IMR-90 (cell line): ENCODE measurements around the gene ANKH. TPM values are rescaled to one million over a fixed set of nuclear protein-coding genes. Genes with fewer than 3 reads are reported as not detected.
A peak's percentile ranks its signal among the peaks of the same experiment; 100 is the strongest.

Experiments
- ATAC-seq: fragments of 200-7000 bp; cut with Tn5 transposase; 2 replicates; pipeline ENCODE4 v1.9.1; 2020; ENCODE audit warnings: low read depth, mild to moderate bottlenecking, moderate library complexity
- BruUV-seq: library from RNA; stranded (reverse); fragments of 400-500 nt; replicated peaks from 2 replicates; lab custom pipeline; 2021; lab: Mats Ljungman, UMichigan
- CTCF ChIA-PET: fragments of 300-600 bp; formaldehyde crosslinking; extraction: SDS; loops from one replicate; lab custom pipeline; 2021; ENCODE audit warnings: antibody characterized with exemption; lab: Yijun Ruan, JAX
- POLR2A ChIA-PET: fragments of 300-600 bp; sonication (Branson Sonifier 250); formaldehyde crosslinking; loops from one replicate; lab custom pipeline; 2022; ENCODE audit warnings: antibody characterized with exemption; ENCODE audit not compliant: unreplicated experiment; lab: Charles Lee
- DNase-seq: peaks from one replicate; pipeline ENCODE4 v3.0.0; 2013
- H2AFZ ChIP-seq: replicated peaks from 2 replicates; pipeline ENCODE3; 2013; ENCODE audit warnings: low read length, mild to moderate bottlenecking; ENCODE audit not compliant: poor library complexity
- H2AK5ac ChIP-seq: 2 replicates; pipeline ENCODE4 v1.6.1; 2013; ENCODE audit warnings: low read depth, low read length, inconsistent platforms
- H2AK9ac ChIP-seq: replicated peaks from 2 replicates; pipeline ENCODE3; 2013; ENCODE audit warnings: mild to moderate bottlenecking, low read depth, low read length, moderate library complexity; ENCODE audit not compliant: poor library complexity
- H2BK120ac ChIP-seq: 2 replicates; pipeline ENCODE4 v1.6.1; 2013; ENCODE audit warnings: low read depth, low read length, inconsistent platforms
- H2BK15ac ChIP-seq: 3 replicates; pipeline ENCODE4 v1.6.1; 2013; ENCODE audit warnings: low read depth, low read length, inconsistent platforms
- H2BK20ac ChIP-seq: 2 replicates; pipeline ENCODE4 v1.6.1; 2013; ENCODE audit warnings: low read depth, mild to moderate bottlenecking, inconsistent platforms, low read length, moderate library complexity
- H2BK5ac ChIP-seq: 2 replicates; pipeline ENCODE4 v1.6.1; 2013; ENCODE audit warnings: mild to moderate bottlenecking, low read depth, low read length, inconsistent platforms; ENCODE audit not compliant: poor library complexity, severe bottlenecking
- H3K14ac ChIP-seq: replicated peaks from 2 replicates; pipeline ENCODE4 v1.6.1; 2013; ENCODE audit warnings: low read depth, low read length, inconsistent platforms
- H3K18ac ChIP-seq: 2 replicates; pipeline ENCODE4 v1.6.1; 2013; ENCODE audit warnings: low read depth, low read length, control low read depth
- H3K23ac ChIP-seq: 2 replicates; pipeline ENCODE4 v1.6.1; 2013; ENCODE audit warnings: low read depth, low read length, inconsistent platforms
- H3K27ac ChIP-seq: 2 replicates; pipeline ENCODE4 v1.5.1; 2013; ENCODE audit warnings: mild to moderate bottlenecking, control low read depth, low read length; ENCODE audit not compliant: insufficient read depth
- H3K27me3 ChIP-seq: 2 replicates; pipeline ENCODE4 v1.6.1; 2013; ENCODE audit warnings: low read length; ENCODE audit not compliant: control insufficient read depth, insufficient read depth
- H3K36me3 ChIP-seq: 2 replicates; pipeline ENCODE4 v1.6.1; 2013; ENCODE audit warnings: low read length, mixed read lengths; ENCODE audit not compliant: control insufficient read depth, insufficient read depth
- H3K4ac ChIP-seq: 2 replicates; pipeline ENCODE4 v1.6.1; 2013; ENCODE audit warnings: low read depth, low read length, inconsistent platforms
- H3K4me1 ChIP-seq: 2 replicates; pipeline ENCODE4 v1.6.1; 2013; ENCODE audit warnings: low read length, mixed read lengths; ENCODE audit not compliant: control insufficient read depth, insufficient read depth
- H3K4me2 ChIP-seq: 2 replicates; pipeline ENCODE4 v1.6.1; 2013; ENCODE audit warnings: low read depth, mild to moderate bottlenecking, control low read depth, low read length, moderate library complexity
- H3K4me3 ChIP-seq: 2 replicates; pipeline ENCODE4 v1.5.1; 2013; ENCODE audit warnings: low read depth, mild to moderate bottlenecking, control low read depth, low read length, moderate library complexity; ENCODE audit not compliant: insufficient read depth
- H3K56ac ChIP-seq: 2 replicates; pipeline ENCODE4 v1.6.1; 2013; ENCODE audit warnings: low read length, inconsistent platforms; ENCODE audit not compliant: insufficient read depth; ENCODE audit errors: extremely low read depth
- H3K79me1 ChIP-seq, 2 experiments: 2 replicates each; pipeline ENCODE4 v1.6.1; 2013; ENCODE audit warnings: low read length in 2 of 2, inconsistent platforms in 1 of 2, low read depth in 1 of 2
- H3K9ac ChIP-seq: 2 replicates; pipeline ENCODE4 v1.6.1; 2013; ENCODE audit warnings: low read depth, low read length, control low read depth
- H3K9me1 ChIP-seq: 2 replicates; pipeline ENCODE4 v1.6.1; 2013; ENCODE audit warnings: low read length, inconsistent platforms; ENCODE audit not compliant: insufficient read depth
- H3K9me3 ChIP-seq: 2 replicates; pipeline ENCODE4 v1.6.1; 2013; ENCODE audit warnings: low read length; ENCODE audit not compliant: control insufficient read depth, insufficient read depth
- H4K20me1 ChIP-seq: 2 replicates; pipeline ENCODE4 v1.6.1; 2013; ENCODE audit warnings: low read length, inconsistent platforms; ENCODE audit not compliant: insufficient read depth
- H4K5ac ChIP-seq: 2 replicates; pipeline ENCODE4 v1.6.1; 2013; ENCODE audit warnings: mild to moderate bottlenecking, low read depth, low read length, control low read depth
- H4K8ac ChIP-seq, 2 experiments: 2 replicates each; pipeline ENCODE4 v1.6.1; 2013; ENCODE audit warnings: low read depth in 2 of 2, low read length in 2 of 2, control low read depth in 1 of 2, inconsistent platforms in 1 of 2
- H4K91ac ChIP-seq: 2 replicates; pipeline ENCODE4 v1.6.1; 2013; ENCODE audit warnings: low read depth, low read length, inconsistent platforms; ENCODE audit not compliant: insufficient read depth
- CEBPB ChIP-seq: IDR thresholded peaks from 2 replicates; pipeline ENCODE4 v1.6.1; 2012; ENCODE audit warnings: low read depth, low read length, improper control_type of control experiment
- FOS ChIP-seq: fragments of 150-350 bp; IDR thresholded peaks from 2 replicates; pipeline ENCODE4 v1.6.1; 2016; ENCODE audit warnings: low read depth, low read length
- WGBS, 2 experiments: methylation state at CpG; one replicate each; pipeline versions ENCODE4 v1.1.5 to v1.1.7; 2013; ENCODE audit warnings: missing lambda C conversion rate in 2 of 2; ENCODE audit not compliant: insufficient read length in 1 of 2; ENCODE audit errors: extremely low coverage in 2 of 2; 5-methylcytosine and 5-hydroxymethylcytosine counted together
- dilution Hi-C: fragments of 300-500 bp; cut with HindIII; formaldehyde crosslinking; loops from one replicate; pipeline ENCODE4 v1.14.3; 2018; ENCODE audit warnings: low sequenced_read_pairs; ENCODE audit not compliant: unreplicated experiment
- in situ Hi-C: fragments of 300-500 bp; cut with MboI; formaldehyde crosslinking; loops from 3 replicates; pipeline ENCODE4 v1.14.3; 2019; ENCODE audit warnings: low sequenced_read_pairs, inconsistent platforms, mixed read lengths
- intact Hi-C: fragments of 100-400 bp; cut with micrococcal nuclease; formaldehyde crosslinking; loops from 2 replicates; pipeline ENCODE4 v1.10.0; 2022
- polyA plus RNA-seq, 3 experiments: library from polyadenylated mRNA; depleted of rRNA; stranded (reverse); fragments of >200 nt; gene quantifications; 2 replicates each; pipeline ENCODE4 v1.2.3, GENCODE V29; 2012; ENCODE audit warnings: low replicate concordance in 1 of 3
- total RNA-seq: library from RNA; depleted of rRNA; stranded (reverse); fragments of >200 nt; gene quantifications from 2 replicates; pipeline ENCODE4 v1.2.3, GENCODE V29; 2012
- TF ChIP-seq, protein P1 (sequence below): conservative IDR thresholded peaks from 2 replicates; pipeline ENCODE4 v1.5.1; 2012; ENCODE audit warnings: mild to moderate bottlenecking, low read depth, low read length, improper control_type of control experiment

Gene ANKH
- total and polyA plus RNA-seq, 2 of the 4 experiments (the other 2 are of a cell fraction), result 5.2 to 17.2 TPM

DNA sequence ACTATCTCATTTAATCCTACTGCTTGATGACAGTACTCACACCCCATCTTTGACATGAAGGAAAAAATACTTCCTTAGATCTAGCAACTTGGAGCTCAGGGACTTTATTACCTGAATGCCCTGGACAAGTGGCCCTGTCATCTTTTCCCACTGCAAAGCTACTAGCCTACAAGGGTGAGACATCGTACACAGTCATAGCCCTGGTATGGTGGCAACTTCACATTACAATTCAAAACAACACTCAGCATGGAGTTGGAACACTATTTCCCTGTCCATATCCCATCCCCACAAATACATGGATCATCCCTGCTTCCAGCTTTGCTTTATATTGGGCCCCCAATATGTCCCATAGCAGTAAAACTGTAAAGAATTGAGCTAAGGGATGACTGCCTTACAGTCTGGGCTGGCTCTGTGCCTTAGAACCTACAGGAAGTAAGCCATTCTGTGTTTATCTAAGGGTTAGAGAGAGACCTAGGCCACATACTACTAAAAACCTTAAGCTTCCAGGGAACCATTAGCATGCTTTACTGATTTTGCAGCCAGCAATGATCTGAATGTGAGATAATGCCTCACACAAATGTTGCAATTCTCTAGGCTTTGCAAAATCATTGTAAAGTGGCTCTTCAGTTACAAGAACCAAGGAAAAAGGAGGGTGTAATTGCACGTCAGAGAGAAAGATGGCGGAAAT lies 151.2 kb downstream of the ANKH start:
- CTCF ChIA-PET, result interaction anchor here (0.6 to 2.9 kb wide), 3 partner anchors 17 to 283 kb away, joined by 4 to 8 read pairs (median 5); partner anchors contain the start of gene ANKH
- Histone ChIP-seq H3K9me3 (no peaks in the 10 kb centered on the region), H3K4ac (peak overlapping the region; percentile 72), H3K4me1 (peaks cover 11% of the 10 kb centered on the region), H3K79me1 (peaks cover 0 to 9% of the 10 kb centered on the region in 2 experiments; a peak in 1 of 4 replicates), H4K8ac (peak overlapping the region; percentile 38 to 83; a peak in 3 of 4 replicates), H3K27me3 (no peaks in the 10 kb centered on the region), H2BK120ac (peak overlapping the region; percentile 77), H3K4me2 (peak overlapping the region; percentile 36; the same call in 1 of the 2 replicates), H3K14ac (peak overlapping the region; percentile 73), H3K23ac (peak overlapping the region; percentile 78), H3K4me3 (no peak overlapping the region), H2BK20ac (peak overlapping the region; percentile 84; the same call in 1 of the 2 replicates), H2AK9ac (no peak overlapping the region), H3K9ac (no peak overlapping the region), H4K91ac (peak overlapping the region; percentile 36; the same call in 1 of the 2 replicates), H3K18ac (peak overlapping the region; percentile 86), H3K27ac (peak overlapping the region; percentile 85; the same call in 1 of the 2 replicates), H2AK5ac (peak overlapping the region; percentile 51), H3K9me1 (peaks cover 15% of the 10 kb centered on the region), H2AFZ (peak overlapping the region; percentile 34), H3K36me3 (peaks cover 7% of the 10 kb centered on the region), H4K5ac (peak overlapping the region; percentile 69), H3K56ac (no peak overlapping the region; the same call in 1 of the 2 replicates), H4K20me1 (no peaks in the 10 kb centered on the region), H2BK15ac (0 out of 3 replicates have a peak overlapping the region, but pooled peaks have one; percentile 26), H2BK5ac (peak overlapping the region; percentile 94)
- intact Hi-C loops (no loop called here), in situ Hi-C loops (loop anchor here (5.0 to 25.0 kb wide), 2 partner anchors 282 to 792 kb away; partner anchors contain the start of gene FBXL7), dilution Hi-C loops (no loop called here)
- TF ChIP-seq, protein P1, sequence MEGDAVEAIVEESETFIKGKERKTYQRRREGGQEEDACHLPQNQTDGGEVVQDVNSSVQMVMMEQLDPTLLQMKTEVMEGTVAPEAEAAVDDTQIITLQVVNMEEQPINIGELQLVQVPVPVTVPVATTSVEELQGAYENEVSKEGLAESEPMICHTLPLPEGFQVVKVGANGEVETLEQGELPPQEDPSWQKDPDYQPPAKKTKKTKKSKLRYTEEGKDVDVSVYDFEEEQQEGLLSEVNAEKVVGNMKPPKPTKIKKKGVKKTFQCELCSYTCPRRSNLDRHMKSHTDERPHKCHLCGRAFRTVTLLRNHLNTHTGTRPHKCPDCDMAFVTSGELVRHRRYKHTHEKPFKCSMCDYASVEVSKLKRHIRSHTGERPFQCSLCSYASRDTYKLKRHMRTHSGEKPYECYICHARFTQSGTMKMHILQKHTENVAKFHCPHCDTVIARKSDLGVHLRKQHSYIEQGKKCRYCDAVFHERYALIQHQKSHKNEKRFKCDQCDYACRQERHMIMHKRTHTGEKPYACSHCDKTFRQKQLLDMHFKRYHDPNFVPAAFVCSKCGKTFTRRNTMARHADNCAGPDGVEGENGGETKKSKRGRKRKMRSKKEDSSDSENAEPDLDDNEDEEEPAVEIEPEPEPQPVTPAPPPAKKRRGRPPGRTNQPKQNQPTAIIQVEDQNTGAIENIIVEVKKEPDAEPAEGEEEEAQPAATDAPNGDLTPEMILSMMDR, result no peak
- TF ChIP-seq FOS (0 out of 2 replicates have a peak, but pooled peaks have one; percentile 31), CEBPB (peak; percentile 84)
- peak; percentile 76 for DNase-seq
- no CpG with 5 or more reads among the region's 3 CpGs for WGBS, 2 experiments
- no TSS peak for BruUV-seq
- peak; percentile 76 for ATAC-seq
- POLR2A ChIA-PET, result no interaction called here
